H1 (cell line): Measurements from ENCODE around the gene ARHGEF38. TPM values are rescaled to one million over a fixed set of nuclear protein-coding genes. Genes with fewer than 3 reads are reported as not detected.

Experiments used
- CTCF ChIA-PET: fragments of 300-600 bp; sonication (Branson Sonifier 250); formaldehyde crosslinking; loops from one replicate; lab custom pipeline; 2021; ENCODE audit not compliant: partially characterized antibody; lab: Charles Lee
- POLR2A ChIA-PET: fragments of 300-600 bp; sonication (Branson Sonifier 250); formaldehyde crosslinking; loops from one replicate; lab custom pipeline; 2021; ENCODE audit warnings: inconsistent platforms; ENCODE audit not compliant: partially characterized antibody; lab: Charles Lee
- DNase-seq, 2 experiments: peaks; one replicate each; pipeline versions ENCODE4 v3.0.0 to v3.0.0-alpha.2; 2010 to 2022; ENCODE audit warnings: low spot score in 2 of 2, low read depth in 1 of 2, mixed read lengths in 1 of 2
- FAIRE-seq: peaks from 2 replicates; lab custom pipeline; 2011; peaks lifted over from hg19 to GRCh38; lab: Jason Lieb, UNC
- H2AFZ ChIP-seq: 2 replicates; pipeline ENCODE4 v1.8.1; 2012; ENCODE audit warnings: low read length, inconsistent platforms
- H2AK5ac ChIP-seq: 2 replicates; pipeline ENCODE4 v1.6.1; 2013; ENCODE audit warnings: low read depth, low read length
- H2BK120ac ChIP-seq: replicated peaks from 2 replicates; pipeline ENCODE3; 2013; ENCODE audit warnings: low read depth, low read length, inconsistent platforms
- H2BK12ac ChIP-seq: 2 replicates; pipeline ENCODE4 v1.6.1; 2013; ENCODE audit warnings: low read depth, low read length
- H2BK15ac ChIP-seq: 2 replicates; pipeline ENCODE4 v1.6.1; 2013; ENCODE audit warnings: low read length
- H2BK20ac ChIP-seq: 2 replicates; pipeline ENCODE4 v1.6.1; 2013; ENCODE audit warnings: low read length
- H2BK5ac ChIP-seq: 2 replicates; pipeline ENCODE4 v1.6.1; 2013; ENCODE audit warnings: low read depth, low read length
- H3K14ac ChIP-seq: 2 replicates; pipeline ENCODE4 v1.6.1; 2013; ENCODE audit warnings: inconsistent platforms; ENCODE audit not compliant: insufficient read length
- H3K18ac ChIP-seq: 2 replicates; pipeline ENCODE4 v1.6.1; 2013; ENCODE audit warnings: low read length; ENCODE audit errors: extremely low read depth
- H3K23ac ChIP-seq: 2 replicates; pipeline ENCODE4 v1.6.1; 2013; ENCODE audit warnings: inconsistent platforms; ENCODE audit not compliant: insufficient read length
- H3K23me2 ChIP-seq: 2 replicates; pipeline ENCODE4 v1.6.1; 2013; ENCODE audit warnings: low read depth, low read length
- H3K27ac ChIP-seq: 2 replicates; pipeline ENCODE4 v1.6.1; 2011; ENCODE audit warnings: low read depth, low read length, inconsistent platforms
- H3K27me3 ChIP-seq, 4 experiments: replicated peaks in 1 of 4; 1 replicate in 1 of 4; 2 replicates in 3 of 4; pipeline versions ENCODE4 v1.6.1 to v1.8.1; 2011 to 2013; ENCODE audit warnings: low read length in 3 of 4, mild to moderate bottlenecking in 3 of 4, inconsistent platforms in 2 of 4, mixed read lengths in 2 of 4, moderate library complexity in 1 of 4; ENCODE audit not compliant: control insufficient read depth in 3 of 4, insufficient read depth in 3 of 4; ENCODE audit errors: extremely low read depth in 1 of 4
- H3K36me3 ChIP-seq, 4 experiments: 2 replicates each; pipeline versions ENCODE4 v1.6.1 to v1.8.1; 2011 to 2013; ENCODE audit warnings: mild to moderate bottlenecking in 4 of 4, low read length in 3 of 4, moderate library complexity in 2 of 4, control low read depth in 1 of 4, inconsistent platforms in 1 of 4; ENCODE audit not compliant: insufficient read depth in 4 of 4, control insufficient read depth in 2 of 4
- H3K4ac ChIP-seq: replicated peaks from 2 replicates; pipeline ENCODE3; 2013; ENCODE audit warnings: low read length, low read depth, mixed read lengths, inconsistent platforms; ENCODE audit not compliant: insufficient read length
- H3K4me1 ChIP-seq, 4 experiments: replicated peaks in 1 of 4; 1 replicate in 1 of 4; 2 replicates in 3 of 4; pipeline versions ENCODE4 v1.6.1 to v1.8.1; 2011 to 2013; ENCODE audit warnings: low read length in 3 of 4, inconsistent platforms in 2 of 4, mixed read lengths in 1 of 4; ENCODE audit not compliant: insufficient read depth in 4 of 4, control insufficient read depth in 3 of 4
- H3K4me2 ChIP-seq, 2 experiments: 2 replicates each; pipeline versions ENCODE4 v1.6.1 to v1.8.1; 2011 to 2013; ENCODE audit warnings: low read depth in 2 of 2, low read length in 2 of 2, control low read depth in 1 of 2, inconsistent platforms in 1 of 2, mild to moderate bottlenecking in 1 of 2; ENCODE audit not compliant: insufficient read depth in 1 of 2
- H3K4me3 ChIP-seq, 4 experiments: fragments of 200-600, 300-600 bp in 1 of 4; sonication (generic), shearing (Covaris generic), sonication (Bioruptor Twin) in 1 of 4; 2 replicates each; pipeline versions ENCODE4 v1.5.1 to v1.8.1; 2011 to 2016; ENCODE audit warnings: low read length in 4 of 4, low read depth in 3 of 4, control low read depth in 2 of 4, inconsistent platforms in 2 of 4, mild to moderate bottlenecking in 2 of 4, mixed read lengths in 1 of 4, moderate library complexity in 1 of 4; ENCODE audit not compliant: insufficient read depth in 2 of 4; ENCODE audit errors: extremely low read depth in 1 of 4
- H3K56ac ChIP-seq: replicated peaks from 2 replicates; pipeline ENCODE3; 2013; ENCODE audit warnings: low read depth, mild to moderate bottlenecking, mixed read lengths, low read length, inconsistent platforms; ENCODE audit not compliant: insufficient read length
- H3K79me1 ChIP-seq: 2 replicates; pipeline ENCODE4 v1.6.1; 2013; ENCODE audit warnings: low read depth, low read length, control low read depth
- H3K79me2 ChIP-seq, 2 experiments: 2 replicates each; pipeline versions ENCODE4 v1.6.1 to v1.8.1; 2012 to 2013; ENCODE audit warnings: low read length in 2 of 2, mild to moderate bottlenecking in 2 of 2, inconsistent platforms in 1 of 2; ENCODE audit not compliant: insufficient read depth in 2 of 2, control insufficient read depth in 1 of 2
- H3K9ac ChIP-seq, 4 experiments: replicated peaks in 1 of 4; 1 replicate in 1 of 4; 2 replicates in 3 of 4; pipeline versions ENCODE4 v1.6.1 to v1.8.1; 2011 to 2013; ENCODE audit warnings: low read depth in 3 of 4, low read length in 3 of 4, control low read depth in 2 of 4, mild to moderate bottlenecking in 2 of 4, moderate library complexity in 2 of 4, inconsistent platforms in 1 of 4; ENCODE audit errors: extremely low read depth in 1 of 4
- H3K9me3 ChIP-seq, 2 experiments: 2 replicates each; pipeline versions ENCODE4 v1.6.1 to v1.8.1; 2012 to 2013; ENCODE audit warnings: mild to moderate bottlenecking in 2 of 2, moderate library complexity in 2 of 2, control low read depth in 1 of 2, inconsistent platforms in 1 of 2, low read depth in 1 of 2, low read length in 1 of 2, mixed read lengths in 1 of 2; ENCODE audit not compliant: insufficient read depth in 2 of 2
- H4K20me1 ChIP-seq, 2 experiments: replicated peaks in 1 of 2; 2 replicates each; pipeline versions ENCODE3 to v1.8.1; 2011 to 2013; ENCODE audit warnings: inconsistent platforms in 2 of 2, low read length in 2 of 2, mild to moderate bottlenecking in 1 of 2; ENCODE audit not compliant: insufficient read depth in 2 of 2, control insufficient read depth in 1 of 2
- H4K5ac ChIP-seq: 2 replicates; pipeline ENCODE4 v1.6.1; 2013; ENCODE audit warnings: low read length, low read depth, mixed read lengths, inconsistent platforms; ENCODE audit not compliant: insufficient read length
- H4K8ac ChIP-seq: 2 replicates; pipeline ENCODE4 v1.8.0; 2013; ENCODE audit warnings: mild to moderate bottlenecking, moderate library complexity, low read length, inconsistent platforms; ENCODE audit not compliant: insufficient read depth; ENCODE audit errors: extremely low read depth
- H4K91ac ChIP-seq: replicated peaks from 2 replicates; pipeline ENCODE3; 2013; ENCODE audit warnings: low read length, mixed read lengths, inconsistent platforms; ENCODE audit not compliant: insufficient read length
- CTBP2 ChIP-seq: IDR thresholded peaks from 2 replicates; pipeline ENCODE4 v1.7.0; 2011; ENCODE audit warnings: borderline replicate concordance, mild to moderate bottlenecking, moderate library complexity, mixed read lengths, low read length; ENCODE audit not compliant: insufficient read depth, insufficient read length
- E2F6 ChIP-seq: IDR thresholded peaks from 2 replicates; pipeline ENCODE4 v1.6.1; 2012; ENCODE audit warnings: inconsistent platforms
- EP300 ChIP-seq, 2 experiments: IDR thresholded peaks; 1 replicate in 1 of 2; 2 replicates in 1 of 2; pipeline ENCODE4 v1.6.1; 2011 to 2012; ENCODE audit warnings: low read depth in 2 of 2, low read length in 2 of 2, mild to moderate bottlenecking in 2 of 2, borderline replicate concordance in 1 of 2, inconsistent platforms in 1 of 2, moderate library complexity in 1 of 2
- KDM1A ChIP-seq: fragments of 200-600, 300-600 bp; sonication (generic); IDR thresholded peaks from 2 replicates; pipeline ENCODE4 v1.7.1; 2016; ENCODE audit warnings: mild to moderate bottlenecking, low read length, borderline replicate concordance
- MAX ChIP-seq: IDR thresholded peaks from 2 replicates; pipeline ENCODE4 v1.6.1; 2012; ENCODE audit warnings: inconsistent platforms
- RBBP5 ChIP-seq: IDR thresholded peaks from 2 replicates; pipeline ENCODE4 v1.7.1; 2012; ENCODE audit warnings: low read depth, mild to moderate bottlenecking, inconsistent platforms, low read length, moderate library complexity, borderline replicate concordance
- WGBS, 2 experiments: shearing (Covaris generic) in 1 of 2; methylation state at CpG; one replicate each; pipeline versions ENCODE4 v1.1.6 to v1.1.7; 2013 to 2015; ENCODE audit warnings: low lambda C conversion rate in 2 of 2, mixed read lengths in 2 of 2, inconsistent platforms in 1 of 2, low coverage in 1 of 2, missing lambda C conversion rate in 1 of 2; ENCODE audit not compliant: insufficient replicate concordance in 2 of 2, insufficient coverage in 1 of 2, insufficient read length in 1 of 2; ENCODE audit errors: extremely low coverage in 1 of 2, missing lambda C conversion rate in 1 of 2; 5-methylcytosine and 5-hydroxymethylcytosine counted together
- polyA plus RNA-seq, 7 experiments: library from polyadenylated mRNA; depleted of rRNA in 3 of 7; stranded (reverse) in 5 of 7; unstranded in 2 of 7; fragments of >200 nt in 5 of 7; fragments of 200-250 nt in 2 of 7; gene quantifications; 1 replicate in 5 of 7; 2 replicates in 1 of 7; 4 replicates in 1 of 7; pipeline versions ENCODE4 v1.2.1 to v1.2.3, GENCODE V29; 2011 to 2013; ENCODE audit warnings: missing spikeins in 2 of 7, mixed read lengths in 2 of 7
- total RNA-seq: library from RNA; stranded (reverse); fragmentation: NEBNext Ultra II Directional; extraction: Animal tissue kit (Norgen Biotek cat#: 25700); gene quantifications from 2 replicates; pipeline ENCODE4 v1.2.1, GENCODE V29; 2021

The ARHGEF38 gene
- total and polyA plus RNA-seq, 2 of the 8 experiments (the other 6 are each of a cell fraction or from before 2014, with no cell fraction given) = not detected

- no peaks in the 10 kb centered on the region for H3K79me1 ChIP-seq
- no peak overlapping the region for H2BK120ac ChIP-seq
- no peaks in the 10 kb centered on the region for H3K4me1 ChIP-seq
- no peaks in the 10 kb centered on the region for H3K79me2 ChIP-seq
- H4K8ac ChIP-seq = no peak overlapping the region
- H3K27me3 ChIP-seq = no peaks in the 10 kb centered on the region
- FAIRE-seq = no peak
- no peaks in the 10 kb centered on the region for H3K36me3 ChIP-seq
- H4K5ac ChIP-seq = no peak overlapping the region
- H4K91ac ChIP-seq = no peak overlapping the region
- no peak overlapping the region for H2BK15ac ChIP-seq
- TF ChIP-seq KDM1A (no peak), E2F6 (no peak), CTBP2 (no peak), EP300 (IDR thresholded peaks at IDR 0.05; ENCODE audit: borderline replicate concordance in 1 of 2, low read depth in 2 of 2, low read length in 2 of 2) (no peak), MAX (no peak), RBBP5 (no peak)
- TF ChIP-seq, all 59 proteins: peak for 0
- no peak overlapping the region for H3K56ac ChIP-seq
- H3K4ac ChIP-seq = no peak overlapping the region
- no peak overlapping the region for H2AK5ac ChIP-seq
- no peak overlapping the region for H3K14ac ChIP-seq
- POLR2A ChIA-PET = no interaction called here
- no peak overlapping the region for H3K23ac ChIP-seq
- no peak overlapping the region for H3K4me2 ChIP-seq
- DNase-seq = no peak
- no peaks in the 10 kb centered on the region for H3K23me2 ChIP-seq
- no peak overlapping the region for H3K4me3 ChIP-seq
- no peak overlapping the region for H3K18ac ChIP-seq
- H2BK12ac ChIP-seq = no peak overlapping the region
- H3K9ac ChIP-seq = no peak overlapping the region
- no peak overlapping the region for H2BK5ac ChIP-seq
- H2AFZ ChIP-seq = no peak overlapping the region
- 86% methylated on average over 4 of the region's 4 CpGs; no CpG with 5 or more reads in 1 of the 2 experiments for WGBS, 2 experiments
- no peak overlapping the region for H3K27ac ChIP-seq
- H4K20me1 ChIP-seq = no peaks in the 10 kb centered on the region
- H3K9me3 ChIP-seq = no peaks in the 10 kb centered on the region
- CTCF ChIA-PET = interaction anchor here (4.3 kb wide), 1 partner anchor 9 kb away, joined by 24 read pairs; no protein-coding TSS in a partner anchor
- no peak overlapping the region for H2BK20ac ChIP-seq
Observed at GRCh38 chr4:105623099-105623498, 70.7 kb downstream of the ARHGEF38 start.
